Measurements from ENCODE around the gene PTPRCAP. TPM values are rescaled to one million over a fixed set of nuclear protein-coding genes. Genes with fewer than 3 reads are reported as not detected.

PTPRCAP gene
- total and polyA plus RNA-seq, 10 of the 15 experiments (the other 5 are each of a cell fraction or from before 2014, with no cell fraction given), result 4.7 to 266 (median 125) TPM

DNA sequence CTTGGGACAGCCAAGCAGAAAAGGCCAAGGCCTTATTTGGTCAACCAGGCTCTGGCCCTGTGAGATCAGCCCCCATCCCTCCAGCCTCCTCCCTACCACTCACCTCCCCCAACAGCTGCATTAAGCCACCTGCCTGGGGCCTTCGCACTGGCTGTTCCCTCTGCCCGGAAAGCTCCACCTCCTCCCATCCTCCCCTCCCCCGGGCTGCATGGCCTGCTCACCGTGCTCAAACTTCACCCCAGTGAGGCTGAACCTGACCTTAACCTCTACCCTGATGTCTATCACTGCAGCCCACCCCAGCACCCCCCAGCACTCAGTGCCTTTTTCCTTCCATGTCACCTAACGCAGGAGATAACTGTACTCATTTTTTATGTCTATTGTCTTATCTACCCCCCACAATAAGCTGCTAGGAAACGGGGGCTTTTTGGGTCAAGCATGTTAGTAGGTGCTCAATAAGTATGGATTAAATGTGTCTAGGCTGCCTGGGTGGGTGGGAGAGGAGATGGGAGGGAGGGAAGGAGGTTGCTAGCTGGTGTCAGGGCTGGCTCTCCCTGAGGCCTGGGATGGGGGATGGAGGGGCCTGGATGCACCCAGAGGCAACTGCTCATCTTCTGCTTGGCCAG is 912 bp downstream of the PTPRCAP start (continued):
- TF ChIP-seq HCFC1 (IDR thresholded peaks at IDR 0.05; ENCODE audit: low read length) (peak; percentile 37; the same call in 1 of the 2 replicates), LARP7 (IDR thresholded peaks at IDR 0.05) (no peak), FOXM1 (IDR thresholded peaks at IDR 0.05; ENCODE audit: low read depth, low read length) (no peak), SMARCA5 (IDR thresholded peaks at IDR 0.05) (0 out of 2 replicates have a peak, but pooled peaks have one; percentile 43), ZNF274 (IDR thresholded peaks at IDR 0.05; ENCODE audit: insufficient read depth, insufficient read length) (no peak), STAT1 (conservative IDR thresholded peaks at IDR 0.05) (0 out of 2 replicates have a peak, but pooled peaks have one; percentile 17), CHD4 (IDR thresholded peaks at IDR 0.05) (no peak), RAD51 (IDR thresholded peaks at IDR 0.05) (peak; percentile 18; the same call in 1 of the 2 replicates), MYB (IDR thresholded peaks at IDR 0.05; ENCODE audit: borderline replicate concordance, low read depth, low read length) (no peak), HDGF (IDR thresholded peaks at IDR 0.05) (0 out of 2 replicates have a peak, but pooled peaks have one; percentile 89), EGR1 (IDR thresholded peaks at IDR 0.05; ENCODE audit: borderline replicate concordance in 1 of 2, low read depth in 2 of 2, low read length in 2 of 2) (peak in 1 of 2 experiments; percentile 51; a peak in 1 of 3 replicates), ZNF217 (IDR thresholded peaks at IDR 0.05) (no peak), NR2C2 (IDR thresholded peaks at IDR 0.05; ENCODE audit: borderline replicate concordance, control insufficient read depth, insufficient read length, low read depth) (no peak)
- TF ChIP-seq, protein P1, sequence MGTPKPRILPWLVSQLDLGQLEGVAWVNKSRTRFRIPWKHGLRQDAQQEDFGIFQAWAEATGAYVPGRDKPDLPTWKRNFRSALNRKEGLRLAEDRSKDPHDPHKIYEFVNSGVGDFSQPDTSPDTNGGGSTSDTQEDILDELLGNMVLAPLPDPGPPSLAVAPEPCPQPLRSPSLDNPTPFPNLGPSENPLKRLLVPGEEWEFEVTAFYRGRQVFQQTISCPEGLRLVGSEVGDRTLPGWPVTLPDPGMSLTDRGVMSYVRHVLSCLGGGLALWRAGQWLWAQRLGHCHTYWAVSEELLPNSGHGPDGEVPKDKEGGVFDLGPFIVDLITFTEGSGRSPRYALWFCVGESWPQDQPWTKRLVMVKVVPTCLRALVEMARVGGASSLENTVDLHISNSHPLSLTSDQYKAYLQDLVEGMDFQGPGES (IDR thresholded peaks at IDR 0.05), result no peak
- TF ChIP-seq, protein P2, sequence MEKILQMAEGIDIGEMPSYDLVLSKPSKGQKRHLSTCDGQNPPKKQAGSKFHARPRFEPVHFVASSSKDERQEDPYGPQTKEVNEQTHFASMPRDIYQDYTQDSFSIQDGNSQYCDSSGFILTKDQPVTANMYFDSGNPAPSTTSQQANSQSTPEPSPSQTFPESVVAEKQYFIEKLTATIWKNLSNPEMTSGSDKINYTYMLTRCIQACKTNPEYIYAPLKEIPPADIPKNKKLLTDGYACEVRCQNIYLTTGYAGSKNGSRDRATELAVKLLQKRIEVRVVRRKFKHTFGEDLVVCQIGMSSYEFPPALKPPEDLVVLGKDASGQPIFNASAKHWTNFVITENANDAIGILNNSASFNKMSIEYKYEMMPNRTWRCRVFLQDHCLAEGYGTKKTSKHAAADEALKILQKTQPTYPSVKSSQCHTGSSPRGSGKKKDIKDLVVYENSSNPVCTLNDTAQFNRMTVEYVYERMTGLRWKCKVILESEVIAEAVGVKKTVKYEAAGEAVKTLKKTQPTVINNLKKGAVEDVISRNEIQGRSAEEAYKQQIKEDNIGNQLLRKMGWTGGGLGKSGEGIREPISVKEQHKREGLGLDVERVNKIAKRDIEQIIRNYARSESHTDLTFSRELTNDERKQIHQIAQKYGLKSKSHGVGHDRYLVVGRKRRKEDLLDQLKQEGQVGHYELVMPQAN (conservative IDR thresholded peaks at IDR 0.05), result 0 out of 2 replicates have a peak, but pooled peaks have one; percentile 20
- TF ChIP-seq, protein P3, sequence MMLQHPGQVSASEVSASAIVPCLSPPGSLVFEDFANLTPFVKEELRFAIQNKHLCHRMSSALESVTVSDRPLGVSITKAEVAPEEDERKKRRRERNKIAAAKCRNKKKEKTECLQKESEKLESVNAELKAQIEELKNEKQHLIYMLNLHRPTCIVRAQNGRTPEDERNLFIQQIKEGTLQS (IDR thresholded peaks at IDR 0.05; ENCODE audit: borderline replicate concordance, extremely low read depth, low read depth, low read length), result no peak
- TF ChIP-seq, protein P4, sequence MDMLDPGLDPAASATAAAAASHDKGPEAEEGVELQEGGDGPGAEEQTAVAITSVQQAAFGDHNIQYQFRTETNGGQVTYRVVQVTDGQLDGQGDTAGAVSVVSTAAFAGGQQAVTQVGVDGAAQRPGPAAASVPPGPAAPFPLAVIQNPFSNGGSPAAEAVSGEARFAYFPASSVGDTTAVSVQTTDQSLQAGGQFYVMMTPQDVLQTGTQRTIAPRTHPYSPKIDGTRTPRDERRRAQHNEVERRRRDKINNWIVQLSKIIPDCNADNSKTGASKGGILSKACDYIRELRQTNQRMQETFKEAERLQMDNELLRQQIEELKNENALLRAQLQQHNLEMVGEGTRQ (IDR thresholded peaks at IDR 0.05; ENCODE audit: borderline replicate concordance, low read depth, low read length), result no peak
- TF ChIP-seq, protein P5, sequence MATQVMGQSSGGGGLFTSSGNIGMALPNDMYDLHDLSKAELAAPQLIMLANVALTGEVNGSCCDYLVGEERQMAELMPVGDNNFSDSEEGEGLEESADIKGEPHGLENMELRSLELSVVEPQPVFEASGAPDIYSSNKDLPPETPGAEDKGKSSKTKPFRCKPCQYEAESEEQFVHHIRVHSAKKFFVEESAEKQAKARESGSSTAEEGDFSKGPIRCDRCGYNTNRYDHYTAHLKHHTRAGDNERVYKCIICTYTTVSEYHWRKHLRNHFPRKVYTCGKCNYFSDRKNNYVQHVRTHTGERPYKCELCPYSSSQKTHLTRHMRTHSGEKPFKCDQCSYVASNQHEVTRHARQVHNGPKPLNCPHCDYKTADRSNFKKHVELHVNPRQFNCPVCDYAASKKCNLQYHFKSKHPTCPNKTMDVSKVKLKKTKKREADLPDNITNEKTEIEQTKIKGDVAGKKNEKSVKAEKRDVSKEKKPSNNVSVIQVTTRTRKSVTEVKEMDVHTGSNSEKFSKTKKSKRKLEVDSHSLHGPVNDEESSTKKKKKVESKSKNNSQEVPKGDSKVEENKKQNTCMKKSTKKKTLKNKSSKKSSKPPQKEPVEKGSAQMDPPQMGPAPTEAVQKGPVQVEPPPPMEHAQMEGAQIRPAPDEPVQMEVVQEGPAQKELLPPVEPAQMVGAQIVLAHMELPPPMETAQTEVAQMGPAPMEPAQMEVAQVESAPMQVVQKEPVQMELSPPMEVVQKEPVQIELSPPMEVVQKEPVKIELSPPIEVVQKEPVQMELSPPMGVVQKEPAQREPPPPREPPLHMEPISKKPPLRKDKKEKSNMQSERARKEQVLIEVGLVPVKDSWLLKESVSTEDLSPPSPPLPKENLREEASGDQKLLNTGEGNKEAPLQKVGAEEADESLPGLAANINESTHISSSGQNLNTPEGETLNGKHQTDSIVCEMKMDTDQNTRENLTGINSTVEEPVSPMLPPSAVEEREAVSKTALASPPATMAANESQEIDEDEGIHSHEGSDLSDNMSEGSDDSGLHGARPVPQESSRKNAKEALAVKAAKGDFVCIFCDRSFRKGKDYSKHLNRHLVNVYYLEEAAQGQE (IDR thresholded peaks at IDR 0.05; ENCODE audit: low read depth, low read length), result no peak
- TF ChIP-seq, protein P6, sequence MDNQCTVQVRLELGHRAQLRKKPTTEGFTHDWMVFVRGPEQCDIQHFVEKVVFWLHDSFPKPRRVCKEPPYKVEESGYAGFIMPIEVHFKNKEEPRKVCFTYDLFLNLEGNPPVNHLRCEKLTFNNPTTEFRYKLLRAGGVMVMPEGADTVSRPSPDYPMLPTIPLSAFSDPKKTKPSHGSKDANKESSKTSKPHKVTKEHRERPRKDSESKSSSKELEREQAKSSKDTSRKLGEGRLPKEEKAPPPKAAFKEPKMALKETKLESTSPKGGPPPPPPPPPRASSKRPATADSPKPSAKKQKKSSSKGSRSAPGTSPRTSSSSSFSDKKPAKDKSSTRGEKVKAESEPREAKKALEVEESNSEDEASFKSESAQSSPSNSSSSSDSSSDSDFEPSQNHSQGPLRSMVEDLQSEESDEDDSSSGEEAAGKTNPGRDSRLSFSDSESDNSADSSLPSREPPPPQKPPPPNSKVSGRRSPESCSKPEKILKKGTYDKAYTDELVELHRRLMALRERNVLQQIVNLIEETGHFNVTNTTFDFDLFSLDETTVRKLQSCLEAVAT (IDR thresholded peaks at IDR 0.05), result peak; percentile 80

Data from GM12878 (cell line).